22Rv1 (cell line): ENCODE results near the gene C12orf75.

Experiments used
- ZFX ChIP-seq: fragments of 450-650 bp; IDR thresholded peaks from 2 replicates; pipeline ENCODE4 v1.6.1; 2017; ENCODE audit warnings: antibody characterized with exemption, borderline replicate concordance
- TF ChIP-seq, protein P1 (sequence below): fragments of 450-650 bp; IDR thresholded peaks from 2 replicates; pipeline ENCODE4 v1.5.1; 2017; ENCODE audit warnings: mild to moderate bottlenecking

DNA sequence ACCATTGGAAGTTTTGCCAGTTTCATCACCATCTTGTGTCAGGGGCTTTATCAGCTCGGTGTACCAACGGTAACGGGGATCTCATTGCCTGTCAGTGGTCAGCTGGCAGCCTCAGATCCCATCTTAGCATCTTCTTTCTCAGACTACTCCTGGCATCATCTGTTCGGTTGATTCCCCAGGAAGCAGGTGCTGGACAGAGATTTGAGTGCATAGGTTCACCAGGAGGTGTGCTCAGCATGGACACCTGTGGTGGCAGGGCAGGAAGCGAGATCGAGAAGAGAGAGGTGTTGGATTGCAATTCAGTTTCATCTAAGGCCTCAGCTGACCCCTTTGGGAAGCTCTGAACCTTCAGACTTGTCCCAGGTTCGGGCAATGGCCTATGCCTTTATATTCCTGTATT, 76.0 kb downstream of the C12orf75 start:
- TF ChIP-seq, protein P1, sequence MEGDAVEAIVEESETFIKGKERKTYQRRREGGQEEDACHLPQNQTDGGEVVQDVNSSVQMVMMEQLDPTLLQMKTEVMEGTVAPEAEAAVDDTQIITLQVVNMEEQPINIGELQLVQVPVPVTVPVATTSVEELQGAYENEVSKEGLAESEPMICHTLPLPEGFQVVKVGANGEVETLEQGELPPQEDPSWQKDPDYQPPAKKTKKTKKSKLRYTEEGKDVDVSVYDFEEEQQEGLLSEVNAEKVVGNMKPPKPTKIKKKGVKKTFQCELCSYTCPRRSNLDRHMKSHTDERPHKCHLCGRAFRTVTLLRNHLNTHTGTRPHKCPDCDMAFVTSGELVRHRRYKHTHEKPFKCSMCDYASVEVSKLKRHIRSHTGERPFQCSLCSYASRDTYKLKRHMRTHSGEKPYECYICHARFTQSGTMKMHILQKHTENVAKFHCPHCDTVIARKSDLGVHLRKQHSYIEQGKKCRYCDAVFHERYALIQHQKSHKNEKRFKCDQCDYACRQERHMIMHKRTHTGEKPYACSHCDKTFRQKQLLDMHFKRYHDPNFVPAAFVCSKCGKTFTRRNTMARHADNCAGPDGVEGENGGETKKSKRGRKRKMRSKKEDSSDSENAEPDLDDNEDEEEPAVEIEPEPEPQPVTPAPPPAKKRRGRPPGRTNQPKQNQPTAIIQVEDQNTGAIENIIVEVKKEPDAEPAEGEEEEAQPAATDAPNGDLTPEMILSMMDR: no peak
- no peak for TF ChIP-seq ZFX
